DND-41 (cell line): ENCODE data around the gene ENTREP1.

Experiments
- CTCF ChIP-seq: IDR thresholded peaks from 2 replicates; pipeline ENCODE4 v1.5.1; 2012; ENCODE audit warnings: borderline replicate concordance, low read length, moderate library complexity, mild to moderate bottlenecking; ENCODE audit not compliant: poor library complexity, severe bottlenecking; ENCODE audit errors: extremely low read depth
- EZH2 ChIP-seq: IDR thresholded peaks from 3 replicates; pipeline ENCODE4 v1.6.1; 2012; ENCODE audit warnings: borderline replicate concordance, low read depth, mild to moderate bottlenecking, moderate library complexity, low read length, inconsistent platforms; ENCODE audit not compliant: severe bottlenecking

GRCh38 chr9:69355232-69355631 is 30.2 kb downstream of the ENTREP1 start:
- TF ChIP-seq CTCF (no peak), EZH2 (no peak)
